Measurements from ENCODE around the gene GRHL3. TPM values are rescaled to one million over a fixed set of nuclear protein-coding genes. Genes with fewer than 3 reads are reported as not detected.
"Not testable (repeated sequence)": the region's sequence is repeated elsewhere in the genome, so short reads cannot be mapped to it uniquely, and the experiment has no call there.

Gene GRHL3
- total RNA-seq (2014; rRNA removed; shearing (Covaris generic)) (not detected in 2 replicates), polyA plus RNA-seq (2016; fragmentation: Nextera tagmentation; extraction: Ambion mirVana) (not detected in 2 replicates)

DNA sequence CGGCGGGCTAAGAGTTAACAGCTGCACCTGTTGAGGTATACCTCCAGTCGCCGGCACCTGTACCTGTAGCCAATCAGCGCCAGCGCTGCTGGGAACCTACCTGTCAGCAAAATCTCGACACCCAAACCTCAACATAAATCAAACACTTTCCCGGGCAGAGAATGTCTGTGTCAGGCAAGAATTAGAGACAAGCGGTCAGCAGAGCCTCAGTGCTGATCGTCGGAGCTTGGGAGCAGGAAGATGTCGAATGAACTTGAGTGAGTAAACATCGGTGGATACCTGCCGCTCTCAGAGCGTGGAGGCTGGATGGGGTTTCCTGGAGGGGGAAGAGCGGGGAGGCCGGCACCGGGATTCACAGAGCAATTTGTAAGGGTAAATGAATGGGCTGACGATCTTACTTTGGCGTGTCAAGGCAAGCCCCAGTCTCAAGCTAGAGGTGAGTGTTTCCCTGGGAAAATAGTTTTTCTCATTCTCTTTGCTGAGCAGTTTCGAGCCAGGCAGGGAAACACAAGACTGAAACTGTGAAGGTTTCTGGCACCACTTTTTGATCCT, at the start of gene GRHL3:
GRHL3 (plus strand) TSS at position 46 of the 552 bp plus-strand sequence; CDS start at position 241, 195 bp downstream.
- no peak within 1 kb of the TSS for H3K4me3 ChIP-seq
- no peak within 1 kb of the TSS for H2AFZ ChIP-seq
- peaks cover 26% of the 10 kb centered on the region for H3K27me3 ChIP-seq (replicated peaks; ENCODE audit: insufficient read depth)
- H3K4me2 ChIP-seq (ENCODE audit: unreplicated experiment), result no peak within 1 kb of the TSS
- no peaks in the 10 kb centered on the region for H4K20me1 ChIP-seq (ENCODE audit: insufficient read depth)
- peaks cover 13% of the 10 kb centered on the region; the same call in 1 of the 2 replicates for H3F3A ChIP-seq (ENCODE audit: insufficient read depth)
- in situ Hi-C loops (cut with MboI), result no loop called here
- H3K9me3 ChIP-seq (ENCODE audit: low read depth), result no peaks in the 10 kb centered on the region
- H3K79me2 ChIP-seq (ENCODE audit: insufficient read depth), result no peaks in the 10 kb centered on the region
- no peaks in the 10 kb centered on the region for H3K9me2 ChIP-seq (ENCODE audit: insufficient read depth)
- peak; percentile 29 for DNase-seq
- no peak within 1 kb of the TSS for H3K27ac ChIP-seq
- H3K4me1 ChIP-seq (ENCODE audit: insufficient read depth), result peaks cover 15% of the 10 kb centered on the region
- TF ChIP-seq EZH2phosphoT487 (IDR thresholded peaks at IDR 0.05; ENCODE audit: insufficient read depth, low read depth), result no peak
- TF ChIP-seq EZH2 (IDR thresholded peaks at IDR 0.05; ENCODE audit: insufficient read depth, poor library complexity, severe bottlenecking), result no peak
- H3K9ac ChIP-seq, result no peak within 1 kb of the TSS
- WGBS, 2 experiments (ENCODE audit: low coverage in 1 of 2, low lambda C conversion rate in 2 of 2, missing lambda C conversion rate in 2 of 2), result 23 to 25% methylated on average over 21 of the region's 21 CpGs
- no peaks in the 10 kb centered on the region for H3K36me3 ChIP-seq (ENCODE audit: low read depth)

GRCh38 chr1:24274203-24275103, 44.7 kb upstream of the GRHL3 start:
- Histone ChIP-seq H3F3A (ENCODE audit: insufficient read depth) (peaks cover 14% of the 10 kb centered on the region), H3K4me1 (ENCODE audit: insufficient read depth) (peaks cover 17% of the 10 kb centered on the region)
- H3K9ac ChIP-seq; H3K4me3 ChIP-seq; H3K79me2 ChIP-seq (ENCODE audit: insufficient read depth); H3K4me2 ChIP-seq (ENCODE audit: unreplicated experiment); H3K9me2 ChIP-seq (ENCODE audit: insufficient read depth); H3K9me3 ChIP-seq (ENCODE audit: low read depth); H2AFZ ChIP-seq; H3K36me3 ChIP-seq (ENCODE audit: low read depth); H3K27ac ChIP-seq; H3K27me3 ChIP-seq (replicated peaks; ENCODE audit: insufficient read depth); H4K20me1 ChIP-seq (ENCODE audit: insufficient read depth); in situ Hi-C loops (cut with MboI); DNase-seq: not testable (repeated sequence)
- WGBS, 2 experiments (ENCODE audit: low coverage in 1 of 2, low lambda C conversion rate in 2 of 2, missing lambda C conversion rate in 2 of 2), result 75 to 83% methylated on average over 20 of the region's 20 CpGs

DNA sequence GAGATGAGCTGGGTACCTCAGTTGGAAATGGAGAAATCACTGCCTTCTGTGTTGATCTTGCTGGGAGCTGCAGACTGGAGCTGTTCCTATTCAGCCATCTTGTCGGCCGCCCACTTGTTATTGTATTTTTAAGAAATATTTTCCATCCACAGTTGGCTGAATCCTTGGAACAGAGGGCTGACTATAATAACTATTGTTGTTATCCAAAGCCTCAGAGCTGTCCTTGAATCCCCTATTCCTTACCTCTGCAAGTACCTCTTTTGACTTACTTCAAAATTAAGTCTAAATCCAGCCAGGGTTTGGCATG, 44.1 kb upstream of the GRHL3 start:
- Histone ChIP-seq H3F3A (ENCODE audit: insufficient read depth) (peaks cover 14% of the 10 kb centered on the region), H3K9me3 (ENCODE audit: low read depth) (no peaks in the 10 kb centered on the region), H3K79me2 (ENCODE audit: insufficient read depth) (no peaks in the 10 kb centered on the region), H3K4me1 (ENCODE audit: insufficient read depth) (peaks cover 17% of the 10 kb centered on the region), H3K27ac (no peak overlapping the region), H4K20me1 (ENCODE audit: insufficient read depth) (no peaks in the 10 kb centered on the region), H3K4me2 (ENCODE audit: unreplicated experiment) (no peak overlapping the region), H3K9ac (no peak overlapping the region), H3K9me2 (ENCODE audit: insufficient read depth) (no peaks in the 10 kb centered on the region), H2AFZ (no peak overlapping the region), H3K4me3 (no peak overlapping the region), H3K27me3 (replicated peaks; ENCODE audit: insufficient read depth) (0 out of 2 replicates have a peak, but pooled peaks cover 3% of the 10 kb centered on the region), H3K36me3 (ENCODE audit: low read depth) (no peaks in the 10 kb centered on the region)
- in situ Hi-C loops (cut with MboI), result no loop called here
- no peak for DNase-seq
- TF ChIP-seq EZH2 (IDR thresholded peaks at IDR 0.05; ENCODE audit: insufficient read depth, poor library complexity, severe bottlenecking) (no peak), EZH2phosphoT487 (IDR thresholded peaks at IDR 0.05; ENCODE audit: insufficient read depth, low read depth) (no peak)
- 70% methylated on average over 2 of the region's 2 CpGs for WGBS, 2 experiments (ENCODE audit: low coverage in 1 of 2, low lambda C conversion rate in 2 of 2, missing lambda C conversion rate in 2 of 2)

GRCh38 chr1:24275510-24275909, 43.6 kb upstream of the GRHL3 start:
- DNase-seq, result peak; percentile 65
- no peak overlapping the region for H3K27ac ChIP-seq
- H3K36me3 ChIP-seq (ENCODE audit: low read depth), result no peaks in the 10 kb centered on the region
- H3K4me2 ChIP-seq (ENCODE audit: unreplicated experiment), result no peak overlapping the region
- H3K79me2 ChIP-seq (ENCODE audit: insufficient read depth), result no peaks in the 10 kb centered on the region
- H3K9me2 ChIP-seq (ENCODE audit: insufficient read depth), result no peaks in the 10 kb centered on the region
- H3K27me3 ChIP-seq (replicated peaks; ENCODE audit: insufficient read depth), result 0 out of 2 replicates have a peak, but pooled peaks cover 3% of the 10 kb centered on the region
- in situ Hi-C loops (cut with MboI), result no loop called here
- TF ChIP-seq EZH2phosphoT487 (IDR thresholded peaks at IDR 0.05; ENCODE audit: insufficient read depth, low read depth) (no peak), EZH2 (IDR thresholded peaks at IDR 0.05; ENCODE audit: insufficient read depth, poor library complexity, severe bottlenecking) (no peak)
- peaks cover 14% of the 10 kb centered on the region for H3F3A ChIP-seq (ENCODE audit: insufficient read depth)
- H2AFZ ChIP-seq, result no peak overlapping the region
- H3K4me1 ChIP-seq (ENCODE audit: insufficient read depth), result peaks cover 17% of the 10 kb centered on the region
- 81 to 83% methylated on average over 5 of the region's 5 CpGs for WGBS, 2 experiments (ENCODE audit: low coverage in 1 of 2, low lambda C conversion rate in 2 of 2, missing lambda C conversion rate in 2 of 2)
- H3K9me3 ChIP-seq (ENCODE audit: low read depth), result no peaks in the 10 kb centered on the region
- no peaks in the 10 kb centered on the region for H4K20me1 ChIP-seq (ENCODE audit: insufficient read depth)
- H3K4me3 ChIP-seq, result no peak overlapping the region
- H3K9ac ChIP-seq, result no peak overlapping the region
